Activated naive CD4-positive, alpha-beta T cell treated with anti-CD3 and anti-CD28 coated beads, Interleukin-2, amount 10 ng/mL, durations not matched to agents 7 days and 5 days (primary cell): ENCODE measurements around the gene GRHPR.

Experiments
- CTCF ChIA-PET: fragments of 350-600 bp; sonication (Branson Sonifier 250); formaldehyde crosslinking; loops from one replicate; lab custom pipeline; 2021; ENCODE audit warnings: antibody characterized with exemption; lab: Charles Lee
- DNase-seq: peaks from one replicate; pipeline ENCODE4 v3.0.0-alpha.2; 2020
- H3K27ac Mint-ChIP-seq: one replicate; pipeline ENCODE4 v1.8.0; 2021; ENCODE audit warnings: mild to moderate bottlenecking, moderate library complexity, mixed read lengths
- H3K27me3 Mint-ChIP-seq: one replicate; pipeline ENCODE4 v1.8.0; 2021; ENCODE audit warnings: mild to moderate bottlenecking, mixed read lengths
- H3K36me3 Mint-ChIP-seq: one replicate; pipeline ENCODE4 v1.8.0; 2021; ENCODE audit warnings: mixed read lengths
- H3K4me1 Mint-ChIP-seq: one replicate; pipeline ENCODE4 v1.8.0; 2021; ENCODE audit warnings: mixed read lengths
- H3K4me3 Mint-ChIP-seq: one replicate; pipeline ENCODE4 v1.8.0; 2021; ENCODE audit warnings: mild to moderate bottlenecking, moderate library complexity, mixed read lengths
- H3K9me3 Mint-ChIP-seq: one replicate; pipeline ENCODE4 v1.8.0; 2021; ENCODE audit warnings: mixed read lengths

GRHPR gene

DNA sequence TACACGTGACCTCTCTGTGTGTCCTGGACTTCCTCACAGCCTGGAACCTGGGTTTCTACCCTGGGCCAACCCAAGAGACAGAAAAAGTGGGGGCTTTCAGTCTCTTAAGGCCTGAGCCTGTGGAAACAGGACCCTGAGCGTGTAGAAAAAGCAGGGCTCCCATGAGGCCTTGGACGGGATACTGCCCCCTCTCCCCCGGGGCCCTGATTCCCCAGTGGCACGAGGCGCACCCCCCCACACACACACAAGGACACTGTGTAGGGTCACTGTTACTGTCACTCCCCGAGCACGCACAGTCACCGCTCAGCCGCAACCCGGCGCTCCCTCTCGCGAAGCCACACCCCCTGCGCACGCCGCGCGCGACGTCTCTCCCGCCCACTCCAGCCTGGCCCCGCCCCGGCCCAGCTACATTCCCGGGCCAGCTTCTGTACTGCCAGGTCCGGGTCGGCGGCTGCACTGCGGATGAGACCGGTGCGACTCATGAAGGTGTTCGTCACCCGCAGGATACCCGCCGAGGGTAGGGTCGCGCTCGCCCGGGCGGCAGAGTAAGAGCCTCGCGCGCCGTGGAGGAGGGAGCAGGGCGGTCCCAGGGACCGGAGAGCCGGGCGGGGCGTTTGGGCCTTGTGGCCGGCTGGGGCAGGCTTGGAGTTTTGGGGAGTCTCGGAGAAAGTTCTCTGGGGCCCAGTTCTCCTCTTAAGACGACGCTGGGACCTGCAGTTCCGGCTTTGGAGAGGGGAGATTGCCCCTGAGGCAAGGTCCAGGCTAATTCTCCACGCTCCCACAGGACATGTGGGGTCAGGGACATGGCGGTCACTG is at the start of gene GRHPR:
TSS of gene GRHPR (plus strand) at position 408 of the 816 bp plus-strand sequence. CDS start at position 463, 55 bp downstream.
- Mint-ChIP-seq H3K4me1 (peaks cover 24% of the 10 kb centered on the region), H3K27me3 (no peaks in the 10 kb centered on the region), H3K9me3 (no peaks in the 10 kb centered on the region), H3K27ac (peak within 1 kb of the TSS; percentile 90), H3K36me3 (peaks cover 8% of the 10 kb centered on the region), H3K4me3 (peak within 1 kb of the TSS; percentile 95)
- DNase-seq: peak; percentile 92
- CTCF ChIA-PET: interaction anchor here (1.0 to 1.2 kb wide), 2 partner anchors 8 to 11 kb away, joined by 3 to 7 read pairs; no protein-coding TSS in a partner anchor

DNA sequence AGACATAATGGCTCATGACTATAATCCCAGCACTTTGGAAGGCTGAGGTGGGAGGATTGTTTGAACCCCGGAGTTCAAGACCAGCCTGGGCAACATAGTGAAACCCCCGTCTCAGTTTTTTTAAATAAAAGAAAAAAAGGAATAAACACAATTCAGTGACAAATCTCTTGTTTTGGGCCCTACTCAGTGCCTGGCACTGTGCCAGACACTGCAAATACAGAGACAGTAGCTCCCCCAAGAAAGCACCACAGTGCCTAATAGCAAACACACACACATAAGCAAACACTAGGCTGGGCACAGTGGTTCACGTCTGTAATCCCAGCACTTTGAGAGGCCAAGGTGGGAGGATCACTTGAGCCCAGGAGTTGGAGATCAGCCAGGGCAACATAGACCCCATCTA is 49.7 kb upstream of the GRHPR start:
- CTCF ChIA-PET: no interaction called here
- no peaks in the 10 kb centered on the region for H3K36me3 Mint-ChIP-seq
- H3K27ac Mint-ChIP-seq: no peak overlapping the region
- H3K9me3 Mint-ChIP-seq: no peaks in the 10 kb centered on the region
- H3K4me3 Mint-ChIP-seq: no peak overlapping the region
- H3K4me1 Mint-ChIP-seq: peaks cover 2% of the 10 kb centered on the region
- peaks cover 39% of the 10 kb centered on the region for H3K27me3 Mint-ChIP-seq
- no peak for DNase-seq

DNA sequence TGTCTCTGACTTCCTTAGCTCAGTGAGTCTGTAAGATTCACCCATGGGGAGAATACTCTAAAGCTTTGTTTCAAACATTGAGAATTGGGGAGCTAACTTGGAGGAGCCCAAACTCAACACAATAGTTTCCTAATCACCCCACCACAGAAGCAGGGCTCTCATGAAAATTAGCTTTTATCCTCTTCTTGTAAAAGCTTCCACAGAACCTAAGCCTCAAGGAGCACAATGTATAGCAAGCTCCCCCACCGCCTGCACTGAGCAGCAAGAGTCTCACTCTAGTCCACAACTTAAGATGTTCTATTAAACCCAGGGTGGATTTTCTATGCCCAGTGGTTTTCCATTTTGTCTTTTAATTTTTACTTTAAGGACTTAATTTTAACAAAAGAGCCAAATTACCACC is 48.9 kb upstream of the GRHPR start:
- H3K27me3 Mint-ChIP-seq: peaks cover 45% of the 10 kb centered on the region
- no peak for DNase-seq
- peaks cover 2% of the 10 kb centered on the region for H3K4me1 Mint-ChIP-seq
- no peaks in the 10 kb centered on the region for H3K9me3 Mint-ChIP-seq
- no peak overlapping the region for H3K4me3 Mint-ChIP-seq
- H3K27ac Mint-ChIP-seq: no peak overlapping the region
- CTCF ChIA-PET: no interaction called here
- no peaks in the 10 kb centered on the region for H3K36me3 Mint-ChIP-seq

DNA sequence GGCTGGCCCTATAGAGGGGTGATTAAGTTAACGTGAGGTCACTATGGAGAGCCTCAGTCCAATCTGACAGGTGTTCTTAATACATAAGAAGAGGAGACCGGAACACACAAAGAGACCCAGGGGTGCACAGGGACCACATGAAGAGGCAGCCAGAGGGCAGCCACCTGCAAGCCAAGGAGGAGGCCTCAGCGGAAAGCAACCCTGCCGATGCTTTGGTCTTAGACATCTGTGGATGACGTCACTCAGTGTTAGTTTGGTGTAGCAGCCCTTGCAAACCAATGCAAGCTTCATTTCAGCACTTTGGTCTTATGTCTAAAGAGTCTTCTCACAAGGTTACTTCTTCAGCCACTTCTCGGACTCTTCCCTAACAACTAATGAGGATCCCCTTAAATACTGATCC is 47.6 kb upstream of the GRHPR start:
- DNase-seq: no peak
- no peaks in the 10 kb centered on the region for H3K36me3 Mint-ChIP-seq
- no peak overlapping the region for H3K27ac Mint-ChIP-seq
- H3K4me1 Mint-ChIP-seq: peaks cover 2% of the 10 kb centered on the region
- H3K4me3 Mint-ChIP-seq: no peak overlapping the region
- no peaks in the 10 kb centered on the region for H3K9me3 Mint-ChIP-seq
- H3K27me3 Mint-ChIP-seq: peaks cover 45% of the 10 kb centered on the region
- CTCF ChIA-PET: no interaction called here

DNA sequence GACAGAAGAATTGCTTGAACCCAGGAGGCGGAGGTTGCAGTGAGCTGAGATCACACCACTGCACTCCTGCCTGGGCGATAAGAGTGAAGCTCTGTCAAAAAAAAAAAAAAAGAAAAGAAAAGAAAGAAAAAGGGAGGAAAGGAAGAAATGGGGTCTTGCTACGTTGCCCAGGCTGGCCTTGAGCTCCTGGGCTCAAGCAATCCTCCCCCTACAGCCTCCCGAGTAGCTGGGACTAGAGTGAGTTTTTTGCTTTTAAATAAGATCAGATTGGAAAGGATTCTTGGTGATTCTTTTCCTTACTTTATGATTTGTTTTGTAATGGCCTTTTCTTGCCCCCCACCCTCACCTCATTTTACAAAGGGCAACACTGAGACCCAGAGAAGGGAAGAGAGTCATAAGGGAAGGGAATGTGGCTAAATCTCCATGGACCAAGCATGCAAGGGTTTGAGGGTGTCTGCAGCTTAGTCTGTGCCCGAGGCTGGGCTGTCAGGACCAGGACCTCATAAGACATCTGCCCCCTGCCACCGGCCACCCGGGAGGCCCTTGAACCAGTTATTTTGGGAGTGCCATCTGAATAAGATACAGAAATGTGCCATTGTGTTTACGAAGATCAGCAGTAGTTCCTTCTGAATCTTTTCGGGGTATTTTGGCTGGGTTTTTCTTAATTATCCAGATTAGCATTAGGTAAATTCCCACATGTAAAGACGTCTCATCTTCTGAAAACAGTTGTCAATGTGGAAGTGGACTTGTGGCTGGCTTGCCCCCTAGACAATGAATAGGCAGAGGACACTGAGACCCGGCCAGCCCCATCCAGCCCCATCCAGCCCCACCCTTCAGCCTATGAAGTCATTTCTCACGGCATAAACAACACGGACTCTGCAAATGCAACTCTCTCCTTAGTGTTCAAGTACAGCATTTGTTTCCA is 44.5 kb upstream of the GRHPR start:
- Mint-ChIP-seq H3K36me3 (no peaks in the 10 kb centered on the region), H3K9me3 (no peaks in the 10 kb centered on the region), H3K27ac (no peak overlapping the region), H3K4me3 (no peak overlapping the region), H3K4me1 (peaks cover 2% of the 10 kb centered on the region), H3K27me3 (peaks cover 31% of the 10 kb centered on the region)
- DNase-seq: no peak
- CTCF ChIA-PET: no interaction called here

DNA sequence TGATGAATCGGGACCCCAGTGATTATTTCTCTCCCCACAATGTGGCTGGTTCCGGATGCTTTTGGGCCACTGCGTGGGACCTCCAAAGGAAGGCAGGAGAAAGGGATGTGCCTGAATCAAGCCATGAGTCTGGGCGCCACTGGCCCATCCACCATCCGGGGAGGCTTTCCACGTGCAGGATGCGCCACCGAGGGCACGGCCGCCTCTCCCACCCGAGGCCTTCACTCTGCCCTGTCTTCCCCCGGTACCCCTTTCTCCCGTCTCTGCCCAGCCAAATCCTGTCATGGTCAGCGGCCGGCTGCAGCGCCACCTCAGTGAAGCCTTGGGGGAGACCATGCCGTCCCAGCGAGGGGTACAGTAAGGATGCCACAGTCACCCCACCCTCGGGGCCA is 43.9 kb upstream of the GRHPR start:
- H3K4me3 Mint-ChIP-seq: no peak overlapping the region

DNA sequence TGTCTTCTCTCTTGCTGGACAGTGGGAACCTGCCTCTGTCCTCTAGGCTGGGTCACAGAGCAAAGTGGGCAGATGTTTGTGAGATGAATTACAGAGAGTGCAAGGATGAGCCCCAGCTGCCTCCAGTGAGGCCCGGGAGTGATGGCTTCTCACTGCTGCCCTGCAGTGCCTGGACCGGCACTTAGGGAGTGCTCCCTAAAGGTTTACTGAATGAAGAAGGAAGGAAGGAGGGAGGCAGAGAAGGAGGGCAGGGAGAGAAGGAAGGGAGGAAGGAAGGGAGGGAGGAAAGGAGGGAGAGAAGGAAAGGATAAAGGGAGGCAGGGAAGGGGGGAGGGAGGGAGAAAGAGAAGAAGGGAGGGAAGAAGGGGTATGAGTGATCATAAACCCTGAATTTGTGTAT is 42.7 kb upstream of the GRHPR start:
- Mint-ChIP-seq H3K27me3 (peaks cover 26% of the 10 kb centered on the region), H3K27ac (no peak overlapping the region), H3K36me3 (no peaks in the 10 kb centered on the region), H3K4me3 (no peak overlapping the region), H3K4me1 (peaks cover under 1% of the 10 kb centered on the region), H3K9me3 (no peaks in the 10 kb centered on the region)
- CTCF ChIA-PET: no interaction called here
- no peak for DNase-seq

More for the DNA sequence above, 43.9 kb upstream of the GRHPR start:
- CTCF ChIA-PET: no interaction called here
- Mint-ChIP-seq H3K36me3 (no peaks in the 10 kb centered on the region), H3K27me3 (peaks cover 26% of the 10 kb centered on the region), H3K4me1 (peaks cover 2% of the 10 kb centered on the region), H3K27ac (no peak overlapping the region), H3K9me3 (no peaks in the 10 kb centered on the region)
- no peak for DNase-seq

DNA sequence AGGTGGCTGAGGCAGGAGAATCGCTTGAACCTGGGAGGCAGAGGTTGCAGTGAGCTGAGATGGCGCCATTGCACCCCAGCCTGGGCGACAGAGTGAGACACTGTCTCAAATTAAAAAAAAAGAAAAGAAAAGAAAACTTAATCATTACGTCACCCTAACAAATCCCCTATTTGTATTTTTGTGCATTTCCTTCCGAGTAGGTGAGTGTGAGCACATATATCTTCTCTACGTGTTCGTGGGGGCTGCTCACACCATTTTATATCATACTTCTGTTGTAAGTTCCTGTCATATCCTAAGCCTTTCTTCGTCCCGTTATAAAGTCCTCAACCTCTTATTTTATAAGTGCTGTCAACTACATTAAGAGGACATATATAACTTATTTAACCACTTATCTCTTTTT is 41.9 kb upstream of the GRHPR start:
- Mint-ChIP-seq H3K4me3 (no peak overlapping the region), H3K4me1 (no peaks in the 10 kb centered on the region), H3K36me3 (no peaks in the 10 kb centered on the region), H3K27me3 (peaks cover 26% of the 10 kb centered on the region), H3K9me3 (no peaks in the 10 kb centered on the region), H3K27ac (no peak overlapping the region)
- no peak for DNase-seq
- CTCF ChIA-PET: no interaction called here

DNA sequence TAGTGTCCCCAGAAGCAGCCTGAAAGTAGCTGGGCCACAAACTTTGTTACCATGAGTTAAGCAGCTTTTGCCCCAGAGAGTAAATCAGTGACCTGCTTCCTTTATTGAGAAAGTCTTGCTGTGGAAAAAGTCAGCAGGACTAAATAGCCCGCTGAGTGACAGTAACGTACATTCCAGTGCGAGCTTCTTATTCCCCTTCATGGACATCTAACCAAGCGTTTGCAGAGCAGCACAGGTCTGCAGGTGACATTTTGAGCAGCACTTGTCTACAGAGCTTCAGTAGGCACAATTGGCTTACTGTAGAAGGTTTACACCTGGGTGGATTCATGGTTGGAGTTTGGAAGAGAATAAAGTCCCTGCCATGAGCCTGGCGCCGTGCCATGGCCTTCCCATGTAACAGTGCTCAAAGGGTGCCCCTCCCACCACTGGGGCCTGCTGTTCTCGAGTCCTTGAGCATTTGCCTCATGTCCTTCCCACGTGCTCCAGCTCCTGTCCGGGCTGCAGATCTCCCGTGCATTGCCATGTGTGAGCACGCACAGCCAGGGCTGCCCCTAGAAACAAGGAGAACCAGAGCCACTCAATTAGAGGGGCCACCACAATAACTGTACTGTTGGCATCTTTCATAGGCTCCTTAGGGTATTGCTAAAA is 41.3 kb upstream of the GRHPR start:
- Mint-ChIP-seq H3K4me3 (no peak overlapping the region), H3K9me3 (no peaks in the 10 kb centered on the region), H3K27ac (no peak overlapping the region), H3K27me3 (peaks cover 24% of the 10 kb centered on the region), H3K4me1 (no peaks in the 10 kb centered on the region), H3K36me3 (no peaks in the 10 kb centered on the region)
- CTCF ChIA-PET: no interaction called here
- DNase-seq: no peak

DNA sequence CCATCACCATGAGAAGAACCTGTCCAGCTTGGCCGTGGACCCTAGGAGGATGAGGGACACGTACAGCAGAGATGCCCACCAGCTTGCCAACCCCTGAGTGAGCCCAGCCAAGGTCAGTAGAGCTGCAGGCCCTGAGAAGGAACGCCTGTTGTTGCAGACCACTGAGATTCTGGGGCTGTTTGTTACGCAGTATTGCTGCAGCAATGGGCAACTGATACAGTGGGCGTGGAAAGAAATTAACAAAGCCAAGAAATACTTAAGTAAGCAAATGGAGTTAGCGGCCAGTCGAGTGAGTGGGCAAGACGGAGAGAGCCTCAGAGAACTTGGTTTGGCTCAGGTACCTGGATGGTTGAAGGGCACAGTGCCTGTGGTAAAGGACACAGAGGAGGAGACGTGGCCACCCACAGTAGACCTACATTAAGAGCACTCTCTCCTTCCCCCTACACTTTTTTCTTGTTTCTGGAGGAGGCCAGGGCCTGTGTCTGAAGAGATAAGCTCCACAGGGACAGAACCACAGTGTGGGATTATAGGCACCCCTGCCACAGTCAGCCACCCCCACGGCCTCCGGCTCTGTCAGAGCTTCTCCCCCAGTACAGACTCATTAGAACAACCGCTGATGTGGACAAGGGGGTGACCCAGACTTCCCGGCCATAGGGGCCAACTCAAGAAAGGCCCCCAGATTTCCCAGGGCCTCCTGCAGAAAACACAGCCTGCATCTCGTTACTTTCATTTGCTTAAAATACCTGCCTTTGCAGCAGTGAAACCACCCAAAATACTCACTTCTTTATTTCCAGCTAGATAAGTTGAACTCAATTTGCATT is 40.1 kb upstream of the GRHPR start:
- Mint-ChIP-seq H3K4me3 (no peak overlapping the region), H3K4me1 (no peaks in the 10 kb centered on the region), H3K9me3 (no peaks in the 10 kb centered on the region), H3K36me3 (no peaks in the 10 kb centered on the region), H3K27me3 (peaks cover 16% of the 10 kb centered on the region), H3K27ac (no peak overlapping the region)
- CTCF ChIA-PET: no interaction called here
- no peak for DNase-seq

DNA sequence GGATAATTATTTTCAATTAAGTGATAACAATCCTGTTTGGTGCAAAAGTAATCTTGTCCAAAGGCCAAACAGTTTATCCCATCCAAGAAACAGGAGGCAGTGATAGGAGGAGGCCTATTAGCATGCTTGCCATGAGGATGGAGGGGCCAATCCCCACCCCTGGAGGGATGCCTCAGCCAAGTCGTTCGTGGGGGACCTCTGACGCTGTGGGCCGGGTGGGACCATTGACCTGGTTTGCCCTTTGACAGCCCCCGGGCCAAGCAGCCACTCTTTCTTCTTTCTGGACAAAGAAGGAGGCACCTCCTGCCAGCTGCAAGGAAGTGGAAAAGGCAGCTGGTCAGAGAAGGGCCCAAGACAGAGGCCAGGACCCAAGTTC is 39.5 kb upstream of the GRHPR start:
- Mint-ChIP-seq H3K36me3 (no peaks in the 10 kb centered on the region), H3K4me1 (no peaks in the 10 kb centered on the region), H3K27me3 (peaks cover 10% of the 10 kb centered on the region), H3K27ac (no peak overlapping the region), H3K9me3 (no peaks in the 10 kb centered on the region), H3K4me3 (no peak overlapping the region)
- no peak for DNase-seq
- CTCF ChIA-PET: no interaction called here

DNA sequence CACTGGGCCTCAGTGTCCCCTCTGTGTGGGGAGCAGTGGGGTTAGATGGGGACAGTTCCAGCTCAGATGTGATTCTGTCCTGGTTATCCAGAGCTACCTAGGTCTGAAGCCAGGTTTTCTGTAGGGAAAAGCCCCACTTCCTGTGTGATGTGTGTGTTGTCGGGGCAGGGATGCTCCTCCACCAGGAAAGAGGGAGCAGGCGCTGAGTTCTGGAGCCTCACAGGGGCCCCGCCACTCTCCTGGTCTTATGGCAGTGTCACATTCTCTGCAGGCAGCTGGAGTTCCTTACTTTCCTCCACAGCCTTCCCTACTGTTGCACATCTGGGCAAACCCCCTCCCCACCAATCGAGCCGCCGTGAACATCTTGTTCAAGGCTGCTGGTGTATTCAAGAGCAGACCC is 39.1 kb upstream of the GRHPR start:
- DNase-seq: no peak
- H3K36me3 Mint-ChIP-seq: no peaks in the 10 kb centered on the region
- H3K9me3 Mint-ChIP-seq: no peaks in the 10 kb centered on the region
- peaks cover 6% of the 10 kb centered on the region for H3K27me3 Mint-ChIP-seq
- no peak overlapping the region for H3K27ac Mint-ChIP-seq
- H3K4me1 Mint-ChIP-seq: no peaks in the 10 kb centered on the region
- no peak overlapping the region for H3K4me3 Mint-ChIP-seq
- CTCF ChIA-PET: no interaction called here

DNA sequence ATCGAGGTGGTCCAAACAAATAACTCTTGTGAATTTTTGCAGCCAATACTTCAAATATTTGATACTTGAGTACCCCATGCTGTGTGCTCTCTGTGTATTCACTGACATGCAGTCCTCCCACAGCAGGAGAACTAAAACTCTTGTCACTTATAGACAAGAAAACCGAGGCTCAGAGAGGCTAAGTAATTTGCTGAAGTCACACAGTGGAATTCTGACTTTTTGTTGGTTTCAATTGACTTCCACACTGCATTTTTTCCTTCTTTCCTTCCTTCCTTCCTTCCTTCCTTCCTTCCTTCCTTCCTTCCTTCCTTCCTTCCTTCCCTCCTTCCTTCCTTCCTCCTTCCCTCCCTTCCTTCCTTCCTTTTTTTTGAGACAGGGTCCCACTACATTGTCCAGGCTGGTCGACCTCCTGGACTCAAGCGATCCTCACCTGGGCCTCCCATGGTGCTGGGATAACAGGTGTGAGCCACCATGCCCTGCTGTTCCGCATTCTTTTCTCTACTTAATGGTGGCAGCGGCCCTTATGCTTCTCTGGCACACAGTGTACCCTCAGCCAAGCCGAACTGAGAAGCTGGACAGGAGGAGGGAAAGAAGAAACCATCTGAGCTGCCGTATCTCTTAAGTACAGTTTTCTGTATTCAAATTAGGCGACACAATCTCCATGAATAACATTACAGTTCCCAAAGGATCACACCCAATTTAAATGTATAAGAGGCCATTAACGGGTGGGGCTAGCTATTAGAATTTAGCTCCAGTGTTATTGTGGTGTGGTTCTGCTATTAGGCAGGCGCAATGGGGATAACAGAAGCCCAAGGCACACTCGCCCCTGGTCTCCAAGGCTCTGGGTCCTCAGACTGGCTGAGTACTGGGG is 38.4 kb upstream of the GRHPR start:
- no peak overlapping the region for H3K4me3 Mint-ChIP-seq
- no peaks in the 10 kb centered on the region for H3K36me3 Mint-ChIP-seq
- H3K9me3 Mint-ChIP-seq: no peaks in the 10 kb centered on the region
- H3K27ac Mint-ChIP-seq: no peak overlapping the region
- peaks cover 6% of the 10 kb centered on the region for H3K27me3 Mint-ChIP-seq
- no peak for DNase-seq
- CTCF ChIA-PET: no interaction called here
- no peaks in the 10 kb centered on the region for H3K4me1 Mint-ChIP-seq
